ENCODE results near the gene DCAF17.
"Not testable (repeated sequence)": the region's sequence is repeated elsewhere in the genome, so short reads cannot be mapped to it uniquely, and the experiment has no call there.

DCAF17 gene

DNA sequence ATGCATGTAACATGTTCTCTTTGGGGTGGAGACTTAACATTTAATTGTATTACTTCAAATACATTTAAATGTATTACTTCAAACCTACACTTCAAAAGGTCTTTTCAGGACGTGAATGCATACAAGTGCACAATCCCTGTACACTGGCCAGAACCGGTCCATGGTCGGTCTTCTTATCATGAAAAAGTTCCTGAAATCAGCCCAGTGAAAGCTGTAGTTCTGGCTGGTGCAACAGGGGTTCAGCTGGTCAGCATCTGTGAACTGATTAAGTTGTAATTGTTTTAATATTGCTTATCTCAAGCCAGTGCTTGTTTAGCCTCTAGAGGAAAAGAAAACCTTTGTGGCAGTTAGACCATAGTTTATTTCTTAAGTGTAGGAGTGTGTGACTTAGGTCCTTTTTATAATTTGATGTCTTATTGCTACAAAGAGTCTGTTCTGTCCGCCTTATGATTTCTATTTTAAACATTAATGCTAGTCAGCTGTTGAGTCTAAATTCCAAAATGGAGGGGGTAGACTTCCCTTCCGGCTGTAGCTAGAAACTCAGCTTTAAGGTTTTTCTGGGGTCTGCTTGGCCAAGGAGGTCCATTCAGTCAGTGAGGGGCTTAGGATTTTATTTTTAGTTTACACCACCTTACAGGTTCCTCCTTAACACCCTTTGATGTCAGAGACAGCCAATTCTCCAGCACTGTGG lies 87.5 kb downstream of the DCAF17 start:
- Histone ChIP-seq H3K36me3 (ENCODE audit: control insufficient read depth, insufficient read depth, low read length) (no peaks in the 10 kb centered on the region), H3K9me3 (ENCODE audit: control insufficient read depth, low read length) (no peaks in the 10 kb centered on the region), H3K27ac (ENCODE audit: insufficient read depth, low read length, poor library complexity, severe bottlenecking) (no peak overlapping the region), H3K4me1 (ENCODE audit: control insufficient read depth, insufficient read depth, low read length, poor library complexity, severe bottlenecking) (peaks cover 8% of the 10 kb centered on the region), H3K27me3 (replicated peaks; ENCODE audit: control insufficient read depth, insufficient read depth, low read length, poor library complexity, severe bottlenecking) (peaks cover 4% of the 10 kb centered on the region), H3K4me3 (ENCODE audit: insufficient read depth, low read depth, low read length, poor library complexity, severe bottlenecking) (no peak overlapping the region)
- no peak for DNase-seq

DNA sequence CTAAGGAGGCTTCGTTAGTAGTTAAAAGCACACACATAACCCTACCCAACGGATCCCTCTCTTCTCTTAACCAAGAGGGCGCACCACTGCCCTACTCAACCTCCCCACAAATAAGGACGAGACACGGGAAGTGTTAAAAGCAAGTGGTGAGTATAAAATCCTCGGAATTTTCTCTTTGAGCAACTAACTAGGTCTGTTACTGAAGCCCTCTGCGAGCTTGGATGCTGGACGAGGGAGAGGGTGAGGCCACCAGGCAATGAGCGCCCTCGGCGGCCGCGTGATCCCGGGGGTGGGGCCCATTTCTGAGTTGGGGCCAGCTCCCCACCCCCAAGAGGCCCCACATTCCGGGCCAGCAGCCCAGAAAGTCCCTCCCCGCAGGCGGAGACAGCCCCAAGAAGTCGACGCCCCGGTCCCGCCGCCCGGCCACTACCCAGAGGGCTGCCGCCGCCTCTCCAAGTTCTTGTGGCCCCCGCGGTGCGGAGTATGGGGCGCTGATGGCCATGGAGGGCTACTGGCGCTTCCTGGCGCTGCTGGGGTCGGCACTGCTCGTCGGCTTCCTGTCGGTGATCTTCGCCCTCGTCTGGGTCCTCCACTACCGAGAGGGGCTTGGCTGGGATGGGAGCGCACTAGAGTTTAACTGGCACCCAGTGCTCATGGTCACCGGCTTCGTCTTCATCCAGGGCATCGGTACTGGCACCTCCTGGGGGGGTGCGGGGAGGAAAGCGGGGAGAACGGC lies 88.2 kb downstream of the DCAF17 start, which contains the start of gene CYBRD1:
Gene CYBRD1, plus strand, starts transcription at position 423 of the 736 bp plus-strand sequence. Its CDS starts 72 bp downstream, at position 495.
- Histone ChIP-seq H3K4me1 (ENCODE audit: control insufficient read depth, insufficient read depth, low read length, poor library complexity, severe bottlenecking) (peaks cover 8% of the 10 kb centered on the region), H3K27me3 (replicated peaks; ENCODE audit: control insufficient read depth, insufficient read depth, low read length, poor library complexity, severe bottlenecking) (peaks cover 8% of the 10 kb centered on the region), H3K36me3 (ENCODE audit: control insufficient read depth, insufficient read depth, low read length) (no peaks in the 10 kb centered on the region), H3K9me3 (ENCODE audit: control insufficient read depth, low read length) (no peaks in the 10 kb centered on the region), H3K4me3 (ENCODE audit: insufficient read depth, low read depth, low read length, poor library complexity, severe bottlenecking) (peak within 1 kb of the TSS; percentile 49), H3K27ac (ENCODE audit: insufficient read depth, low read length, poor library complexity, severe bottlenecking) (no peak within 1 kb of the TSS)
- no peak for DNase-seq

DNA sequence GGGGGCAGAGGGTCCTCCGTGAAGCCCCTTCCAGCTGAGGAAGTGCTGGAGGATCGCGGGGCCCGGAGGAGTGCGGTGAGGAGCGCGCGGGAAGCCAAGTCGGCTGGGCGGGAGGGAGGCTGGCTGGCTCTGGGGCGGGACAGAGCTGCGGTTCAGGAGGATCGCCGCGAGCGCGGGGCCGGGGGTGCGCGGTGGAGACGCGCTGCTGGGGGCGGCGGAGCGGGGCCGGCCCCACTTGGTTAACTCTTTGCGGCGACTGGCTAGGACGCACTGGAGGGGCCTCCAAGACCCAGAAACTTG lies 88.7 kb downstream of the DCAF17 start:
- no peak for DNase-seq
- no peaks in the 10 kb centered on the region for H3K9me3 ChIP-seq (ENCODE audit: control insufficient read depth, low read length)
- peak overlapping the region; percentile 49 for H3K4me3 ChIP-seq (ENCODE audit: insufficient read depth, low read depth, low read length, poor library complexity, severe bottlenecking)
- H3K36me3 ChIP-seq (ENCODE audit: control insufficient read depth, insufficient read depth, low read length) = no peaks in the 10 kb centered on the region
- peaks cover 8% of the 10 kb centered on the region for H3K4me1 ChIP-seq (ENCODE audit: control insufficient read depth, insufficient read depth, low read length, poor library complexity, severe bottlenecking)
- H3K27me3 ChIP-seq (replicated peaks; ENCODE audit: control insufficient read depth, insufficient read depth, low read length, poor library complexity, severe bottlenecking) = peaks cover 8% of the 10 kb centered on the region
- H3K27ac ChIP-seq (ENCODE audit: insufficient read depth, low read length, poor library complexity, severe bottlenecking) = no peak overlapping the region

DNA sequence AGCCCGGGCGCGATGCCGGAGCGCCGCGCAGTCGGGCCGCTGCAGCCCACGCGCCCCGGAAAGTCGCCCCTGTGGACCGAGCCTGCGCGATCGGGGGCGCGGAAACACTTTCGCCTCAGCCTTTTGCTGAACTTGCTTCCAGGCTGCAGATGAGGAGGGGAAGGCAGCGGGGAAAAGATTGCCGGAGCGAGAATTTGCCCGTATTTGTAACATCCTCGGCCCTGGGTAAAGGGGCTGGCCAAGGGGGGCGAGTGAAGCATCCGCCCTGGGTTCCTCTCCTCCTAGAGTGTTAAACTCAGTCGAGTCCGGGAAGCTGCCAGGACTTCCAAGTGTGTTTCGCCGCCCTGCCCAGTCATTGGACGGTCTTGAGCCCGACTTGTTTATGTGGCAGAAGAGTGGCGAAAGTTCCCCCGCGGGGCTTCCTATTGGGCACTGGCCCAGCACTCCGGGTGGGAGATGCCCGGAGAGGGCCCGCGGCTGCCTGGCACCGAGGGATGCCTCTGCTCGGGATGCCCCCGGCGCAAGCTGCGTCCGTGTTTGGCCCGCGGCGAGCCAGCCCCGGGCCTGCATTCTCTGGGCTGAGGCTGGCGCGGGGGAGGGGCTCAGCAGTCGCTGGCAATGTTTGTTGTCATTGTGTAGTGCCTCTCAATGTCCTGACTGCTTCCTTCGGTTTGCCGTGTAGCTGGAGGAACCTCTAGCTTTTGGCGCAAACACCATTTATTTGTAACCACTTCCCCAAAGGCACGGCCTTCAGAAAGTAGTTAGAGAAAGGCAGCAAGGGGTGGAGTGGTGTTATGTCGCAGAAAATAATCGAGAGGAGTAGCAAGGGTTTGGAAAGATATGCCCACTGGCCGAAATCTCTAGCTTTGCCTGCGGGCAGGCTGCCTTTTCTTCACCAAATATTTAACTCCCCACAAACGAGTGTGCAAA lies 89.3 kb downstream of the DCAF17 start:
- DNase-seq = no peak
- no peak overlapping the region for H3K27ac ChIP-seq (ENCODE audit: insufficient read depth, low read length, poor library complexity, severe bottlenecking)

DNA sequence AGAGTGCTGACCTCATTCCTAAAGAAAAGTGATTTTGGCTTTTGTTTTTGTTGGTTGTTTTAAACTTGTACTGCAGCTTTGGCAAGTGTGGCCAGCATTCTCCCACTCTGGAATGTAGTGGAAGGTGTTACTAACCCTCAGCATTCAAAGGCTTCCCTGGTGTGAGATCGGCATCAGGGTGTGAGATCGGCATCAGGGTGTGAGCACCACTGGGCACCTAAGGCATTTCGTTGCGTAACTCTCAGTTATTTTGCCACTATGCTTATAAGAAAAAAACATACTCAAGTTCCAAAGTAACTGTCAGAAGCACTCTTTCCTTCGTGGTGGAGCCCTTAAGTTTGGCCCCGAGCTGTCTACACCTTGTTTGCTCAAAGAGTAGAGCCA lies 90.0 kb downstream of the DCAF17 start:
- H3K4me3 ChIP-seq (ENCODE audit: insufficient read depth, low read depth, low read length, poor library complexity, severe bottlenecking) = peak overlapping the region; percentile 49
- no peak overlapping the region for H3K27ac ChIP-seq (ENCODE audit: insufficient read depth, low read length, poor library complexity, severe bottlenecking)
- no peaks in the 10 kb centered on the region for H3K36me3 ChIP-seq (ENCODE audit: control insufficient read depth, insufficient read depth, low read length)
- H3K4me1 ChIP-seq (ENCODE audit: control insufficient read depth, insufficient read depth, low read length, poor library complexity, severe bottlenecking) = peaks cover 8% of the 10 kb centered on the region
- H3K9me3 ChIP-seq (ENCODE audit: control insufficient read depth, low read length) = no peaks in the 10 kb centered on the region
- no peak for DNase-seq
- H3K27me3 ChIP-seq (replicated peaks; ENCODE audit: control insufficient read depth, insufficient read depth, low read length, poor library complexity, severe bottlenecking) = peaks cover 8% of the 10 kb centered on the region

More for the DNA sequence above, 89.3 kb downstream of the DCAF17 start:
- Histone ChIP-seq H3K4me1 (ENCODE audit: control insufficient read depth, insufficient read depth, low read length, poor library complexity, severe bottlenecking) (peaks cover 8% of the 10 kb centered on the region), H3K9me3 (ENCODE audit: control insufficient read depth, low read length) (no peaks in the 10 kb centered on the region), H3K36me3 (ENCODE audit: control insufficient read depth, insufficient read depth, low read length) (no peaks in the 10 kb centered on the region), H3K27me3 (replicated peaks; ENCODE audit: control insufficient read depth, insufficient read depth, low read length, poor library complexity, severe bottlenecking) (peaks cover 8% of the 10 kb centered on the region), H3K4me3 (ENCODE audit: insufficient read depth, low read depth, low read length, poor library complexity, severe bottlenecking) (peak overlapping the region; percentile 49)

DNA sequence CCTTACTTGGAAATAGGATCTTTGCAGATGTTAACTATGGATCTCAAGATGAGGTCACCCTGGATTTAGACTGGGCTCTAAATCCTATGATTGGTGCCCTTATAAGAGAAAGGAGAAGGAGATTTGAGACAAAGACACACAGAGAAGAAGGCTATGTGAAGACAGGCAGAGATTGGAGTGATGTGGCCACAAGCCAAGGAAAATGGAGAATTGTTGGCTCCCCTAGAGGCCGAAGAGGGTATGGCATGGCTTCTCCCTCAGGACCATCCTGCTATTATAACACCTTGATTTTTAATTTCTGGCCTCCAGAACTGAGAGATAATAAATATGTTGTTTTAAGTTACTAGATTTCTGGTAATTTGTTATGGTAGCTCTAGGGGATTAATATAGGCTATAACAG lies 95.9 kb downstream of the DCAF17 start:
- no peak overlapping the region for H3K27ac ChIP-seq (ENCODE audit: insufficient read depth, low read length, poor library complexity, severe bottlenecking)
- no peaks in the 10 kb centered on the region for H3K36me3 ChIP-seq (ENCODE audit: control insufficient read depth, insufficient read depth, low read length)
- H3K9me3 ChIP-seq (ENCODE audit: control insufficient read depth, low read length) = peaks cover 7% of the 10 kb centered on the region
- DNase-seq = no peak
- H3K4me3 ChIP-seq (ENCODE audit: insufficient read depth, low read depth, low read length, poor library complexity, severe bottlenecking) = no peak overlapping the region
- H3K27me3 ChIP-seq (replicated peaks; ENCODE audit: control insufficient read depth, insufficient read depth, low read length, poor library complexity, severe bottlenecking) = peaks cover 4% of the 10 kb centered on the region
- H3K4me1 ChIP-seq (ENCODE audit: control insufficient read depth, insufficient read depth, low read length, poor library complexity, severe bottlenecking) = no peaks in the 10 kb centered on the region

DNA sequence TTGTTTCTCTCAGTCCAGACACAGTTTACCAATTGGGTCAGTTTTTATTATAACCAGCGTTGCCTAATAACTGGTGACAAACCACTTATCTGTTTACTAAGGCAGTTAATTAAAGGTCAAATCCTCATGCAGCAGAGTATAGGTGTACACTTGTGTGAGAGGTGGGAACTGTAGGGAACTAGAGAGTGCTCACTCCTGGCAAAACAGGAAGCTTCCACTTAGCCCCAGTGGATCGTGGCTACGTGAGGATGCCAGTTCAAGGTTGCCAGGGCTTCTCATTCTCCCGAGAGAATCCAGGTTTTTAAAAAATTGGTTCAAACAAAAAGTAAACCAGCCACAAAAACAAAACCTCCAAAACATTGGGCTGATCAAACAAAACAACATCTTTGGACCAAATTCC lies 96.4 kb downstream of the DCAF17 start:
- Histone ChIP-seq H3K36me3 (ENCODE audit: control insufficient read depth, insufficient read depth, low read length) (no peaks in the 10 kb centered on the region), H3K9me3 (ENCODE audit: control insufficient read depth, low read length) (peaks cover 7% of the 10 kb centered on the region), H3K27ac (ENCODE audit: insufficient read depth, low read length, poor library complexity, severe bottlenecking) (no peak overlapping the region), H3K27me3 (replicated peaks; ENCODE audit: control insufficient read depth, insufficient read depth, low read length, poor library complexity, severe bottlenecking) (peaks cover 4% of the 10 kb centered on the region), H3K4me3 (ENCODE audit: insufficient read depth, low read depth, low read length, poor library complexity, severe bottlenecking) (no peak overlapping the region), H3K4me1 (ENCODE audit: control insufficient read depth, insufficient read depth, low read length, poor library complexity, severe bottlenecking) (no peaks in the 10 kb centered on the region)
- DNase-seq = no peak

DNA sequence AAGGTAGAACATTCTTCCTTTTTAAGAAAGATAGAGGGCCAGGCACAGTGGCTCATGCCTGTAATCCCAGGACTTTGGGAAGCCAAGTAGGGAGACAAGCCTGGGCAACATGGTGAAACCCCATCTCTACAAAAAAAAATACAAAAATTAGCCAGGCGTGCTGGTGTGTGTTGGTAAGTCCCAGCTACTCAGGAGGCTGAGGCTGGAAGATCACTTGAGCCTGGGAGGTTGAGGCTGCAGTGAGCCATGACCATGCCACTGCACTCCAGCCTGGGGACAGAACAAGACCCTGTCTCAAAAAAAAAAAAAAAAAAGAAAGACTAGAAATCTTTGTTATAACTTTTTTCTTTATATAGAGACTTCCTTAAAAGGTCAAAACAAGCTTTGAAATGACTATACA lies 96.8 kb downstream of the DCAF17 start:
- not testable (repeated sequence) for DNase-seq; H3K27me3 ChIP-seq (replicated peaks; ENCODE audit: control insufficient read depth, insufficient read depth, low read length, poor library complexity, severe bottlenecking); H3K4me3 ChIP-seq (ENCODE audit: insufficient read depth, low read depth, low read length, poor library complexity, severe bottlenecking); H3K9me3 ChIP-seq (ENCODE audit: control insufficient read depth, low read length); H3K27ac ChIP-seq (ENCODE audit: insufficient read depth, low read length, poor library complexity, severe bottlenecking); H3K36me3 ChIP-seq (ENCODE audit: control insufficient read depth, insufficient read depth, low read length); H3K4me1 ChIP-seq (ENCODE audit: control insufficient read depth, insufficient read depth, low read length, poor library complexity, severe bottlenecking)

DNA sequence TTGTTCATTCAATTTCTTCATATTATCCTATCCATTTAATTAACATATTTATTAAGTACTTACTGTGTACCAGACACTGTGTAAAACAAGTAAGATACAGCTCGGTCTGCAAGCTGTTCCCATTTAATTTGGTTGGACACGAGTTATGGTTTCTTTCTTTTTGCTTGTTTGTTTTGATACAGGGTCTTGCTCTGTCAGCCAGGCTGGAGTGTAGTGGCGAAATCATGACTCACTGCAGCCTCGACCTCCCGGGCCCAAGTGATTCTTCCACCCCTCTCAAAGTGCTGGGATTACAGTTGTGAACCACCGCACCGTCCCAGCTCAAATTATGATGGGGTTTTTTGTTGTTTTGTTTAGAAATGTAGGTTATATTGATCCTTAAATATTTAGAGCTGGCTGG lies 97.3 kb downstream of the DCAF17 start:
- H3K27ac ChIP-seq (ENCODE audit: insufficient read depth, low read length, poor library complexity, severe bottlenecking) = no peak overlapping the region

More for the DNA sequence above, 97.3 kb downstream of the DCAF17 start:
- DNase-seq = no peak
- Histone ChIP-seq H3K4me3 (ENCODE audit: insufficient read depth, low read depth, low read length, poor library complexity, severe bottlenecking) (no peak overlapping the region), H3K4me1 (ENCODE audit: control insufficient read depth, insufficient read depth, low read length, poor library complexity, severe bottlenecking) (no peaks in the 10 kb centered on the region), H3K36me3 (ENCODE audit: control insufficient read depth, insufficient read depth, low read length) (no peaks in the 10 kb centered on the region), H3K9me3 (ENCODE audit: control insufficient read depth, low read length) (peaks cover 7% of the 10 kb centered on the region), H3K27me3 (replicated peaks; ENCODE audit: control insufficient read depth, insufficient read depth, low read length, poor library complexity, severe bottlenecking) (peaks cover 4% of the 10 kb centered on the region)

All from effector memory CD4-positive, alpha-beta T cell (primary cell).